G401.6 (cell line): Measurements from ENCODE around the gene SLC6A7.
"Not testable (repeated sequence)": the region's sequence is repeated elsewhere in the genome, so short reads cannot be mapped to it uniquely, and the experiment has no call there.

Experiments used
- FAIRE-seq: peaks from 2 replicates; lab custom pipeline; 2012; peaks lifted over from hg19 to GRCh38; lab: Jason Lieb, UNC

Gene SLC6A7

DNA sequence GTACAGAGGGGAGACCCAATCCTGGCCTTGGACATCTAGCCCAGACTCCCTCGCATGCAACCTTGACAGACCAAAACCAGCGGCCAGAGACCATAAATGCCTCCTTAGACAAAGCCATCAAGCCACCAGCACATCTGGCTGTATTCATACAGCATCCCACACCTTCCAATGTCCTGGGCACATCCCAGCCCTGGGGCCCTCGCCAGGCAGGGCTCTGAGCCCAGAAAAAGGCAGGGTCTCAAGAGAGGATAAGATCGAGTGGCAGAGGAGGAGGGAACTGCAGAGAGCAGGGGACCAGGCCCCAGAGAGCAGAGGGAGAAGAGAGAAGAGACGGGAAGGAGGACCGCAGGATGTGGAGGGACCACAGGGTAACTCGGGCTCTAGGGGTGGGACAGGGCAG lies 54.3 kb downstream of the SLC6A7 start:
- no peak for FAIRE-seq

DNA sequence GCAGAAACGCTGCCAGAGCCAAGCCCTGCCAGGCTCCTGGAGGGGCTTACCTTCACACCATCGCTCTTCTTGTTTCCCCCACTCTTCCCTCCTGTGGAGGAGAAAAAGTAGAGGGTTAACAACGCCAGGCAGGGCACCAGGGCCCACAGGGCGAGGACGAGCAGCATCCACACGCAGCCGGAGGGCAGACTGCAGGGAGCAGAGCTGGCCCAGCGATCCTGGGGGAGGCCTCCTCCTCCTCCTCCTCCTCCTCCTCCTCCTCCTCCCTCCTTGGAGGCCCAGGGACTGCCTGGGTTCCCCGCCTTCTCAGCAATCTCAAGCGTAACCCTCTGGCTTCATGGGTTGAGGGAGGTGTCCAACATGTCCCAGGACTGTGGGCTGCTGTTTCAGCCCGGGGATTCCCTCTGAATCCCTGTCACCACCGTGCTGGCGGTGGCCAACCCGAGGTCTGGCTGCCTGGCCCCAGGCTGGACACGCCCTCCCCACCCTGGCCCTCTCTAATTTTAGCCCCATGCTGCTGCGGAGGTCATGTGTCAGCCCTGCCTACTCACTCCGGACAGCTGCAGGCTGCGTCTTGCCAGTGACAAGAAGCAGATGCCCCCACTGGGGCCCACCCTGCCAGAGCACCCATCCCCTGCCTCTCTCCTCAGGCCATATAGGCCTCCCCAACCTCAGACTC lies 55.4 kb downstream of the SLC6A7 start:
- FAIRE-seq: no peak

DNA sequence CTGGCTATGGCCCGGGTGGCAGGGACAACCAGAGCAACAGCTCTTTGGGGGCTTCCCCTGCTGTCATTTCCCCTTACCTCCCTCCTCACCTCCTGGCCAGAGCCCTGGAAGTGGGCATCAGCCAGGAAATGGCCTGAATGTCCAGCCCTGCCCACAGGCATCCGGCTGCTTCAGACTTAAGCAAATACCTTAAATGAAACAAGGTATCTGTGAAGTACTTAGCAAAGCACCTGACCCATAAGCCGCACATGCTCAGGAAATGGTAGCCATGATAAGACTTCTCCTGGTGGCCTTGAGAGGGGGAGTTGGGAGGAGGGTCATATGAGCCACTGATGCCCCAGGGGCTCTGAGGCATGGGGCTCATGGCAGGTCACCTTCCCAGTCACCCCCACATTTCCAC lies 55.9 kb downstream of the SLC6A7 start:
- no peak for FAIRE-seq

DNA sequence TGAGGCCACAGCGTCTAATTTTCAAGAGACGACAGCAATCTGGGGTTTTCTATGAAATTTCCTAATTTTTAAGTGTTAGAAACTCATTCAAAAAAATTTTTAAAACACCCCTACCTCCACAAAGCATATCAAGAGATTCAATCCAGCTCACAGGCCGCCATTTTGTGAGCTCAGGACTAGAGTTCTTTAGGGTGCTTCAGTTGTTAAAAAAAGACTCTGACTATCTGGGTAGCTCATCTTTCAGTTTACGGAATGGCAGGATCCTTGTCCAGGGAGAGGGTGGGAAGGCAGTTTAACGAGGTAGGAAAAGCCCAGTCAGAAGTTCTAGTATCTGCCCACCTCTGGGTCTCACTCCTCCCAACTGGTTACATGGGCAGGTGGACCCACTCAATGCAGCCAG lies 56.6 kb downstream of the SLC6A7 start:
- no peak for FAIRE-seq

DNA sequence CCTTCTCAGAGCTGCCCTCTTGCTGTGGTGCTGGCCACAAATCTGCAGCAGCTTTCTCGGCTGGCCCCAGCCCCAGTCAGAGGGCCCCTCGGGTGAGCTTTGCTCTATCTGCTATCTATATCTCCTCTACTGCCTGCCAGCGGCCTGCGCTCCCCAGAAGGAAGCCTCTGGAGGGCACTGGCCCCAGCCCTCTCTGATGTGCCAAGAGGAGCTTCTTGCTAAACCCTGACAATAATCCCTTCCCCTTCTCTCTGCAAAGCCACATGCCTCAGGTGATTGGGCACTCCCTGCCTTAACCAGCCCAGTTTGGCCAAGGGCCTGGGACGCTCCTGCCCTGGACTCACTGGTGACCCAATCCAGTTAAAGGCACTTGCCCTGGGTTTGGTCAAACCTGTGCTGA lies 57.0 kb downstream of the SLC6A7 start:
- FAIRE-seq: no peak

DNA sequence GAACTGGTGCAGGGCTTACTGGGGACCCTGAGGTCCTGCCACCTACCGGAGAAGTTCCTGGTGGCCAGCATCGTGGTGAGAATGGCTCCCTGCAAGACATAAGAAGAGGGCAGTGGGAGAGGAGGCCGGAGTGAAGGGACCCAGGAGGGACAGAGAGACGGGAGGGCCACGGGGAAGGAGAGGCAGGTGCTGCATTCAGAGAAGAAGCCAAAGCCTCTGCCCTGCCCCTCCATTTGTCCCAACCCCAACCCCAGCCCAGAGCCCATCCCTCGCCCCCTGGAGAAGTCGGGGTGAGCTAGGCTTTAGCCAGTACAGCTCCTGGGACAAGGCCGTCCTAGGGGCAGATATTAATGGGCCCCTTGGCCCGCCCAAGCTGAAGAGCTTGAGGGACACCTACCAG lies 57.9 kb downstream of the SLC6A7 start:
- no peak for FAIRE-seq

DNA sequence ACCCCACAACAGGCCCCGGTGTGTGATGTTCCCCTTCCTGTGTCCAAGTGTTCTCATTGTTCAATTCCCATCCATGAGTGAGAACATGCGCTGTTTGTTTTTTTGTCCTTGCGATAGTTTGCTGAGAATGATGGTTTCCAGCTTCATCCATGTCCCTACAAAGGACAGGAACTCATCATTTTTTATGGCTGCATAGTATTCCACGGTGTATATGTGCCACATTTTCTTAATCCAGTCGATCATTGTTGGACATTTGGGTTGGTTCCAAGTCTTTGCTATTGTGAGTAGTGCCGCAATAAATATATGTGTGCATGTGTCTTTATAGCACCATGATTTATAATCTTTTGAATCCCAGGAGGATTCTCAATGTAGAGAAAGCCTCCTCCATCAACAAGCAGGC lies 58.6 kb downstream of the SLC6A7 start:
- FAIRE-seq: not testable (repeated sequence)

DNA sequence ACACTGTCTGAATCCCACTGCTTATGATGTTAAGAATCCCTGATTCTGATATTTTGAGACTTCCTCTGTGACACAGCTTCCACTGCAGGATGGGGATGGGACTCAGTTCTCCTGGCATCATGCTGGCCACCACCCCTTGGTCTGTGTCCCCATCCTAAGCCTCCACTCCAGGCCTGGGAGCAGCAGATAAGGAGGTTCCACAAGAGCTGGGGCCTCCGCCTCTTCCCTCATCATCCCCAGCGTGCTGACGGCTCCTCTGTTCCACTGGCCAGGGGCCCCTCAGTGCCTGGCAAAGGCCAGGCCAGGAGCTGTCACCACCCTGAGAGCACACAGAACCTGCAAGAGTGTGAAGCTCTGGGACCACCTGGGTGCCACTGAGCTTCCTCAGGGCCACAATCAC lies 59.1 kb downstream of the SLC6A7 start:
- FAIRE-seq: no peak

DNA sequence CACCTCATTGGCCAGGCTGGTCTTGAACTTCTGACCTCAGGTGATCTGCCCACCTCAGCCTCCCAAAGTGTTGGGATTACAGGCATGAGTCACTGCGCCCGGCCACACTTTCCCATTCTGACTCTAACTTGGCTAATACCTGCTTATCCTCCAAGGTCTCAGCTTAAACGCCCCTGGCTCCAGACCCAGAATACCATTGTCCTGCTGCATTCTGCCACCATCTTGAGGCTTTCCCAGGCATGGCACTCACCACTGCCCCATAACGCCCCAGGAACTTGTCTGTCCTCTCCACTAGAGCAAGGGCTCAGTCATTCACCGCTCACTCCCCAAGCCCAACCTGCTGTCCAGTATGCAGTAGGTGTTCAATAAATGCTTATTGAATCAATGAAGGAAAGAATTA lies 59.9 kb downstream of the SLC6A7 start:
- FAIRE-seq: no peak

DNA sequence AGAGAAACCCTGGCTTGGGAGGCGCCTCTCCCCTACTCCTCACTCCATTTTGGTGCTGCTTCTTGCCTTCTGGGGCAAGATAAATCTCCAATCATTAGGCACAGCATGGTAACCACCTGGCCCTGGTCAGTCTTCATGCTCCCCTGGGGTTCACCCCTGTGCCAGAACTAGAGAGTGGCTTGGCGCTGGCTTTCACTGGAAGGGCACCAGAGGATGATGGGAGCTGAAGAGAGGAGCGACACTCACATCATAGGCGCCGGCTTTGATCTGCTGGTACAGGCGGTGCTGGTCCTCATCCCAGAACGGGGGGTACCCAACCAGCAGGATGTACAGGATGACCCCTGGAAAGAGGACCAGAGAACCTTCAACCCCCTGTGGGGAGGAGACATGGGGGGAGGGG lies 61.6 kb downstream of the SLC6A7 start:
- no peak for FAIRE-seq

DNA sequence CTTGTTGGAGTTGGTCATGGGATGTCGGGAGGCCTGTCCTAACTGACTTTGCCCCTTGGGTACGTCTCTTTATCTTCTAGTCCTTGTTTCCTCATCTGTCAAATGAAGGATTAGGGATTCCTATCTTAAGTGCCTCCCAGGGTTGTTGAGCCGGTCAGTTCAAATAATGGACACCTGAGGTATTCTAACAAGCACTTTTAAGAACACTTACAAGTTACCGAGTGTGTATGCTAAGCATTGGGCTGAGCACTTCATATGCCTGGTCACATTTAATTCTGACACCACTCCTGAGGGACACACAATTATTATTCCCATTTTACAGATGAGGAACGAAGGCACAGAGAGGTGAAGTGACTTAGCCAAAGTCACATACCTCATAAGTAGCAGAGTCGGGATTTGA lies 62.6 kb downstream of the SLC6A7 start:
- FAIRE-seq: no peak

DNA sequence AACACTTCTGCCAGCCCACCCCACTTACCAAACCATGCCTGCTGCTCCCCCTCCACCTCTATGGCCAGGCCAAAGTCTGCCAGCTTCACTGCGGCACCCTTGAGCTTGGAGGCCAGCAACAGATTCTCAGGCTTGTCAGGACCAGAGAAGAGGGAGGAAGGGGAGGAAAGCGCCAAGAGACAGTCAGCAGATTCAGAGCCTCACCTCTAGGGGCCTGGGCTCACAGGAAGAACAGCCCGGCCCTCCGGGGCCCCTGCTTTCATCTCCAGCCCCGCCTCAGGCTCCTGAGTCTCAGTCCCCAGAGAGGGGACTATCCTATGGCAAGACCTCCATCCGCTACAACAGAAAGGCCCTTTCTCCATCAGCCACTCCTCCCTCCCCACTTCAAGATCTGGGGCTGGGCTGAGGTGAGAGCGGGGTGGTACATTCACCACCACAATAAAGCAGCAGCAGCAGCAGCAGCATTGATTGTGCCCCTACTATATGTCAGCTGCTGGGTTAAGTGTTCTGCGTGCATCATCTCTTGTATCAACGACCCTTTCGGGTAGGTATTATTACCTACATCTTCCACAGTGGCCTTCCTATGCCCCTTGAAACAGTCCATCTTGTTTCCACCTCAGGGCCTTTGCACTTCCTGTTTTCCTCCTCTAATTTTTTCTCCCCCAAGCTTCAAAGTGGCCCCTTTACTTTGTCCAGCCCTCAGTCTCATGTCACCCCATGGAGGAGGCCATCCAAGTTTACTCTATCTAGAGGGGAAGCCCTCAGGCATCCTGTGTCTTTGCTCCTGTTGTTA lies 63.8 kb downstream of the SLC6A7 start:
- FAIRE-seq: no peak

DNA sequence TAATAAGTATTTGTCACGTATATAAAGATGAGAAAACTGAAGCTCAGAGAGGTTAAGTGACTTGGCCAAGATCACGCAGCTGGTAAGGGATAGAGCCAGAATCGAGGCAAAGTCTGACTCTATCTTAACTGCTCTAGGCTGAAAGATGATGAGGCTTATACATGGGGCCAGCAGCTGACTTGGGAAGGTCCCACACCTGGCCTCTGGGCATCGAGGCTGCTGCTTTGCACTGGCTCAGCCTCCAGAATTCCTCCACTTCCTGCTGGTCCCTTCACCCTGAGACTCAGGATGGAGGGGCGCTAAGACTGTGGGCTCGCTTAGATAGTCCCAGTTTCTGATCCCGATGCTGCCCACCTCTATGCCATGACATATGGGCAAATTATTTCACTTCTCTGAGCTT lies 64.5 kb downstream of the SLC6A7 start:
- no peak for FAIRE-seq

DNA sequence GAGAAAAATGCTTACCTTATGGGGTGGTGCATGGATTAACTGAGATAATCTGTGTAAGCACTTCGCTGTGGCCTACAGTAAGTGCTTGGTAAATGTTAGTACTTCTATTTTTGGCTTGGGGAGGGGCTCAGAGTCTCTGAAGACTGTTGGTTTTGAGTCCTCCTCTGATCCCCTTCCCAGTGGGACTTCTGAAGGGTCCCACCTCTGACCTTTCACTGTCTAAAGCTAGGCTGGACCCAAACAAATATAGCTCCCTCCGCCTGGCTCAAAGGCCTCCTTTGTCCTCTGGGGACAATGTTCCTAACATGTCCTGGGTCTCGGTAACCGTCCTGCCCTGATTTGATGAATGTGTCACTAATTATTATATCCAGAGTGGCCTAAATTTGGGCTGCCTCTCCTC lies 64.9 kb downstream of the SLC6A7 start:
- no peak for FAIRE-seq

DNA sequence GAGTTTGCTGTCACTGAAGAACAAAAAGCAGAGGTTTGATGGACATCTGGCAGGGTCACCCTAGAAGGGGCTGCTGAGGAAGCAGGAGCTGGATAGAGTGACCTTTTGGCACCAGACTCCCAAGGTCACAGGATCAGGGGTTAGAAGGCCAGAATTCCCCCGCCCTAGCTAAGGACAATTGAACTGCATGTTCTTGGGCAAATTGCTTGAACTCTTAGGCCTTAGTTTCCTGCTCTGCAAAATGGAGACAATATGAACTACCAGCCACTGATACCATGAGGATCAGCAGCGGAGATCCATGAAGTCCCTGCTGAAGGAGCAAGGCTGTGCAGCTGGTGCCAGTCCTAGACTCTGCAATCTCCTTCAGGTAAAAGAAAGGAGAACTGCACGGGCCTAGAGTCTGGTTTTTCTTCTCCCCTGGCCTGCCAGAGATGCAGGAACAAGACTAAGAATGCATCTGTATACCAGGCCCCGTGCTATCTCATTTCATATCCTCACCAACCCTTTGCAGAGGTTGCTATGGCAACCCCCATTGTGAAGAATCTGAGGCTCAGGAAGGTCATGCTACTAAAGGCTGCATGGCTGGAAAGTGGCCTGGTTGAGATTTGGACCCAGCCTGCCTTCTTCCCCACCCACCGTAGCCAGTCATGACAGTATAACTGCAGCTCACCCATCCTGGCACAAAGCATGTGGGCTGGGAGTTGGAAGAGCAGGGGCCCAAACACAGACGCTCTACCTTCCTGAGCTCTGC lies 66.0 kb downstream of the SLC6A7 start:
- no peak for FAIRE-seq

DNA sequence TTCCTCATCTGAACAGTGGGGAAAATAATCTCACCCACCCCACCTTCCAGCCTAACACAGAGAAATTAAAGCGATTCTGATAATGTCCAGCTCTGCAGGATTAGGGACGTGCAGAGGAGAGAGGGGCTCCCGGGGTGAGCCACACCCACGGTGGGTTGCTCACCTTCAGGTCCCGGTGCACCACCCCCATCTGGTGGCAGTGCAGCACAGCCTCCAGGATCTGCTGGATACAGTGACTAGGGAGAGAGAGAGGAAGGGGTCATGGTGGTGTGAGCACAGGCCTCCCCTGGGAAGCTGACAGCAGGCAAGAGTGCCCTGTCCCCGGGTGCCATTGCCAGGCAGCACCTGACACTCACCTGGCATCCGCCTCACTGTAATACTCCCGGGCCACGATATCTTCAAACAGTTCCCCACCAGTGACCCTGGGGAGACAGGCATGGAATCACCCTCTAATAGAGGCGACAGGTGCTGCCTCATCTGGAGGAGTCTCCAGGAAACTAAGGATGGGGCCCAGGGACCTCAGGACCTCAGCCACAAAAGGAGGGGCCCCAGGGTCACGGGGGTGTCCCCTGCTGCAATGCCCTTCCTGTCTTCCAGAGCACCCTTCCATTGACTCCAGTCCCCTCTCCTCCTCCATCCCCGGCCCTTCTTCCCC lies 66.7 kb downstream of the SLC6A7 start:
- FAIRE-seq: no peak

DNA sequence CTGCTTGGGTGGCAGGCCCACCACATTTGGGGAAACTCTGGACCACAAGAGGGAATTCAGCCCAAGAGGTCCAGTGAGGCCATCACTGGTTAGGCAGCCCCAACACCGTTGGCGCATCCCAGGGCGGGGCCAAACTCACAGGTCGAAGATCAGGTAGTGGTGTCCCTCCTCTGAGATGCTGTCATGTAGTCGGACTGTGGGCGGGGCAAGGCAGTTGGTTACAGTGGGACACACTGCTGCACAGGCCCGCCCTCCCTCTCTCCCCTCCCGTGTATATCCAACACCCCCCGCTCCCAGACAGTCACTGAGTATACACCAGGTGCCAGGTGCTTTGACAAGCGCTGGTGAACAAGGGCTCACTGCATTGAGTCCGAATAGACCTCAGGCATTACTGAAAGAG lies 67.6 kb downstream of the SLC6A7 start:
- no peak for FAIRE-seq

DNA sequence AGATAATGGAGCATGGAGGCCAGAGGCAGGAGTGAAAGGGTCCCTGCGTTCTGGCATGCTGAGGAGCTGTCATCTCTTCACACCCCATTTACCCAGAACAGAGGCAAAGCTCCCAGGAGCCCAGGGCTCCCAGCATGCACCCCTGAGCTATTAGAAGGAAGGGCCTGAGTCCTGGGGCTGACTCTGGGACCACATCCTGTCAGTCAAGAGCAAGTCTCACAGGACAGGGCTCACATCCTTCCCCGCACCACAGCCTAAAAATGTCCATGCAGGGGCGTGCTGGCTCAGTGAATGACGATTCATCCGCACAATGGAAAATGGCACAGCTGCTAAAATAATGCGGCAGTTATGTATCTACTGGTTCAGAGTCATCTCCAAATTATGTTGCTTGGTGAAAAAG lies 68.3 kb downstream of the SLC6A7 start:
- FAIRE-seq: no peak
